CD1c-positive myeloid dendritic cell (primary cell): ENCODE measurements around the gene PPP1R1B.

Source experiments
- DNase-seq: peaks from one replicate; pipeline ENCODE4 v3.0.0-alpha.2; 2016; ENCODE audit errors: extremely low spot score

The PPP1R1B gene

DNA sequence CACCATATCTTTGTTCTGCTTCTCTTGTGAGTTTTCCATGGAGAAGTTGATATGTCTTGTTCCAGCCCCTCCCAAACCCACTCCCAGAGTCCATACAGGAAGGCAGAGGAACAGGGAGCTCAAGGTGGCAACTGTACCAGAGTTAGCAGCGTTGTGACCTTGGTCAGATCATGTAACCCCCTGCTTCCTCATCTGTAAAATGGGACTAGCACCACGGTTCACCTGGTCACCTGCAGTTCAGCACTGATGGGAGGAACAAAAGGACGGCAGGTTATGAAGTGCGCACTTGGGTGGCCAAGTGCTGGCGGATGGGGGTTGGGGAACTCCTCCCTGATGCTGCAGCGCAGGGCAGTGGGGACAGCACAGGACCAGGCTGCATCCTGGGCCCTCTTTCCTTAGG, 11.3 kb upstream of the PPP1R1B start:
- no peak for DNase-seq

- no peak for DNase-seq
Measured at GRCh38 chr17:39617100-39617445, 9.7 kb upstream of the PPP1R1B start.

GRCh38 chr17:39617446-39618245, 9.1 kb upstream of the PPP1R1B start:
- peak; percentile 64 for DNase-seq

DNA sequence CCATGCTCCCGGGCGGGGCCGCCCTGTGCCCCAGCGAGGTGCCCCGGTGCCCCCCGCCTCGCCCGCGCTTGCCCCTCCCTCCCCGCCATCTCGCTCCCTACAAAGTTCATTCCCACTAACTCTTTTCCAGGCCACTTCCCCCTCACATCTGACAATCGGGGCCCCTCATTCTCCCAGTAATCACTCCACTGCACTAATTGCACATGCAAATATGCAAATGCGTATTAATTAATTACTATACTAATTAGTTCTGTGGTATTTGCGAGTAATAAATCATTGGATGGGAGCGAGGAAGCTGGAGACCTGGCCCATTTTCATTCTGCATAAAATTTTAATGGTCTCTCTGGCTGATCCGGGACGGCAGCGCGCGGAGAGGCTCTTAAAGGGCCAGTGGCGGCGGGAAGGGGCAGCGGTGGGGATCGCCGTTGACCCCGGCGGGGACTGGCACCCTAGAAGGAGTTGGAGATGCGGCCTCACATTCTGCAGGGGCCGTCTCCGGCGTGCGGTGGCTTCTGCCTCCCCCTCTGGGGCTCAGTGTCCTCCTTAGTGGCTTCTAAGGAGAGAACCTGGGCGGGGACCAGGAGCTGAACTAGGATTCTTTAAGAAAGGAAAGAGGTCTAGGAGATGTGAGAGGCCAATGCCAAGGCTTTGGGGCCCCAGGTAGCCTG, 8.4 kb upstream of the PPP1R1B start:
- DNase-seq: no peak

DNA sequence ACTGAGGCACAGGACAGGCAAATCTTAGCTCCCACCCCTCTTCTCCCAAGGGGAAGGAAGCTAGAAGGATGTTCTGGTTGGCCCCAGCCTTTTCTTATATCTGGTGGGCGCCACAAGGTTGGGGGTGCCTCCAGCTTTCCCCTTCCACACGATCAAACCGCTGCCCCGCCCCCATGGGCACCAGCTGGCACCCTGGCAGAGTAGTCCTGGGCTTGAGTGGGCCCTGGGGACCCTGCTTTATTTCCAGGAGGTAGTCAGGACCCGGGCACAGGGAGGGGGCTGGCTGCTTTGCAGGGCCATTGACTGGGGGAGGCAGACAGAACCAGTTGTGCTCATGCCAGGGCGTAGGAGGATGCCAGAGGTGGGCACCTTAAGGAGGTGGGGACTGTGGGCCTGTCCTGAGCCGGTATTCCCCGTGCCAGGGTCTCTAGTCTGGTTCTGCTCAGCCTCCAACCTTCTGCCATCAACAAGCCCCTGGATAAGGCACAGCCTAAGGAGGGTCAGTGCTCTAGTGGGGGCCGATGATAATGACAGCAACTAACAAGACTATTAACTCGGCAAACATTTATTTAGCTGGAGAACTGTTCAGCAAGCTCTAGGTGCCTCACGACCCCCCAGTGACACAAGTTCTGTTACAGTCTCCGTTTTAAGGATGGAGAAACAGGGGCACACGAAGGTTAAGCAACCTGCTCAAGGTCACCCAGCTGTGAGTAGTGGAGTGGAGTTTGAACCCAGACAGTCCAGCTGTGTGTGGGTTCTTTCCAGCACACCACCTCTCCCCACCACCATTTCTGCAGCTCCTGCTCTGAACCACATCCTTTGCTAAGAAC, 7.6 kb upstream of the PPP1R1B start:
- DNase-seq: no peak

DNA sequence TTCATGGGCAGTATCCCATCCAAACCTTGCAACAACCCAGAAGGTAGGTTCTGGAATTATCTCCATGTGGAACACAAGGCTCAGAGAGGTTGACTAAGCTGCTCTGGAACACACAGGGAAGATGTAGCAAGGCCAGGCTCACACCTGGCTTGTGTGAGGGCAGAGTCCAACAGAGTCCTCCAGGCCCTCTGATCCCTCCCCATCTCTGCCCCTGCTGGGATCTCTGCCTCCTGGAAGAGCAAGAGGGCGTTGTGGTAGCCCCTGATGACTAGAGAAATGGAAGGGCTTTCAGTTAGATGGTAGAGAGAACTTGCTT, 7.0 kb upstream of the PPP1R1B start:
- no peak for DNase-seq

DNA sequence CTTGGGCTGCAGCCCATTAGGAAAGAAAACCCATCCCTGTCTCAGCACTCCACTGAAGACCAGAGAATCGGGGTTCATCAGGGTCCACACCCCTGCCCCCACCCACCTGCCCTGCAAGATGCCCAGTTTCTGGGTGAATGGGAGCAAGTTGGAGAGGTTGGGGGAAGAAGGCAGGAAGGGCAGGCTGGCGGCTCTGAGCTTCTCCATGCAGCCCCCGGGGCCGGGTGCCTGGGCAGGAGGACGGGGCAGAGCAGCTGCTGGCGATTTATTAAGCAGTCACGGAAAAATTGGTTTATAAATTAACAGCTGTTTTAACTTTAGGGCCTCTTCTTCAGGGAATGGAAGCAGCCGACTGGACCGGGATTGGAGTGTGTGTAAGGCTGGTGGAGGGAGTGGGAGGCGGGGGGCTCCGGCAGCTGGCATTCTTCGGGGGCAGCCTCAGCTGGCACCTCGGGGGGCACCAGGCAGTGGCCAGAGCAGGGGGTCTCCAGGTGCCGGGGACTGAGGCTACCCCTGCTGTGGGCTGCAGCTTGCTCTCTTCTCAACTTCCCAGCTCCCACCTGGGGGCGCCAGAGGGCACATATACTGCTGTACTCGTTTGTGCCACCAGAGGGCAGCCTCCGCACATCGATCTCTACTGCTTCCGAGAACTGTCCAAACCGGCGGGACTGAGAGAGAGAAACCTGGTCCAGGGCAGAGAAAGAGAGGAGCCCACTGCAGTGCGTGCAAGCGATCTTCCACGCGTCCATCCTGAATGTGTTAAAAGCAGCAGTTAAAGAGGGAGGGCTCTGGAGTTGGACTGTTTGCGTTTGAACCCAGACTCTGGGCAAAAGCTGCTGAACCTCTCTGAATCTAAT, 5.0 kb upstream of the PPP1R1B start:
- peak; percentile 95 for DNase-seq

DNA sequence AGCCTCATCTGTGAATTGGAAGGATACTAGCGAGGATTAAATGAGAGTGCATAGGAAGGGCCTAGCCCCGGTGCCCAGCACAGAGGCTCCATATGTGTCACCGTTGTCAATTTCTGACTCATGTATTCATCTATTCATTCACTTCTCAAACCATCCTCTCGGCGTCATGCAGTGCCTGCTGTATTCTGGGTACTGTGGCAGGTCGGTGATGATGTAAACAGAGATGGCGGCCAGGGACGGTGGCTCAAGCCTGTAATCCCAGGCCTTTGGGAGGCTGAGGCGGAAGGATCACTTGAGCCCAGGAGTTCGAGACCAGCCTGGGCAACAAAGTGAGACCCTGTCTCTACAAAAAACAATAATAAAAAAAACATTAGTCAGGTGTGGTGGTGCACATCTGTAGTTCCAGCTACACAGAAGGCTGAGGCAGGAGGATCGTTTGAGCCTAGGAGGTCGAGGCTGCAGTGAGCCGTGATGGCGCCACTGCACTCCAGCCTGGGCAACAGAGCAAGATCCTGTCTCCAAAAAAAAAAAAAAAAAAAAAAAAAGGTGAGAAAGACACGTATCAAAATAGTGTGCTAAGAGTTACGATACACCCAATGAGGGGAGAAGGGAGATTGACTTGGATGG, 4.3 kb upstream of the PPP1R1B start:
- DNase-seq: no peak

DNA sequence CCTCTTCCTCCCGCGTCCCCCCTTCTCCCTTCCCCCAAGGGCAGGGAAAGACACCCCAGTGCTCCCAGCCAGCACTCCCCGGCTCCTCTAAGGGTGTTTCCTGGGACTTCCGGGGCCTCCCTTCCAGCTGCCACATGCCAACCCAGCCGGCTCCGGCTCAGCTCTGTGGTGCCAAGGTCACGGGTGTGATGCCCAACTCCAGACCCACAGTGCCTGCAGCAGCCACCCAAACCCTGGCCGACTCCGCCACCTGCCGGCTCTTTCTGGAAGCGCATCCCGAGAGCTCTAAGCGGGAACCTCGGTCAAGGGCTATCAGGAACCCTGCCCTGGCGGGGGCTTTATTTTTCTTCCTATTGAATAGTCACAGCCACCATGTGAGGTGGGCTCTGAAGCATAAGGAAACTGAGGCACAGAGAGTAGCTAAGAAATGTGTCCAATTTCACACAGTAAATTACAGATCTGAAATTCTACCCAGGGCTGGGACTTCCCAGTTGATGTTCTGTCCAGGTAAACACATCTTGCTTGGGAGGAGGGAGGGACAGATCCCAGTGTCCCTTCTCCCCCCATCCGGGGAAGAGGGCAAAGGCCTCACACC, 3.3 kb upstream of the PPP1R1B start:
- DNase-seq: peak; percentile 89

GRCh38 chr17:39624313-39624712, 2.4 kb upstream of the PPP1R1B start:
- no peak for DNase-seq

- no peak for DNase-seq
Measured at GRCh38 chr17:39625198-39625785, 1.5 kb upstream of the PPP1R1B start.

GRCh38 chr17:39627047-39627711, 427 bp downstream of the PPP1R1B start:
- DNase-seq: no peak

- no peak for DNase-seq
Measured at GRCh38 chr17:39627712-39628516, 1.2 kb downstream of the PPP1R1B start.

GRCh38 chr17:39628655-39629493, 2.1 kb downstream of the PPP1R1B start:
- no peak for DNase-seq

DNA sequence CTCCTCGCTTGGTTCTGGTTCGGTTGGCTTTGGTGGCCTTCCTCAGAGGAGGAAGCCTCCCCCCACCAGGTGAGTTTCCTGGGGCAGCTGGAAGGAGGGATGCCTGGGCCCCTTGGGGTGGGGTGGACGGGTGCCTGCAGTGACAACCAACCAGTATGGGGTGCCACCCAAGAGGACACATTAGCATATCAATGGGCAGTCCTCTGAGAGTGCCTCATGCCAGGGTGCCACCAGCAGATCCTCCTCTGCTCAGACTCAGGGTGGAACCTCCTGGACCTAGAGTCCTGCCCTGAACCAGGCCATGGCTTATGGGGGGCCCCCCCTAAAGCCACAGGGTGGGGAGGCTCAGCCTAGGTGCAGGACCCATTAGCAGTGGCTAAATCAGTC, 2.7 kb downstream of the PPP1R1B start:
- DNase-seq: no peak

GRCh38 chr17:39629898-39630297, 3.1 kb downstream of the PPP1R1B start:
- DNase-seq: peak; percentile 47

GRCh38 chr17:39631403-39631802, 4.7 kb downstream of the PPP1R1B start:
- DNase-seq: no peak
